Neural cell (in vitro differentiated cells): ENCODE data around the gene YWHAB.

Experiments used
- CTCF ChIP-seq: fragments of 450-650 bp; IDR thresholded peaks from 2 replicates; pipeline ENCODE4 v1.5.1; 2014; ENCODE audit warnings: antibody characterized with exemption, mild to moderate bottlenecking, moderate library complexity; ENCODE audit not compliant: poor library complexity, severe bottlenecking
- EP300 ChIP-seq: fragments of 450-650 bp; conservative IDR thresholded peaks from 2 replicates; pipeline ENCODE4 v1.6.1; 2014; ENCODE audit warnings: antibody characterized with exemption, mild to moderate bottlenecking, moderate library complexity; ENCODE audit not compliant: poor library complexity, severe bottlenecking
- EZH2 ChIP-seq: fragments of 200-600, 300-800 bp; shearing (Covaris generic), sonication (generic); IDR thresholded peaks from 2 replicates; pipeline ENCODE4 v1.6.1; 2014; ENCODE audit warnings: antibody characterized with exemption, low read length, borderline replicate concordance, mild to moderate bottlenecking; ENCODE audit not compliant: insufficient read depth, poor library complexity, severe bottlenecking
- POLR2AphosphoS5 ChIP-seq: IDR thresholded peaks from 2 replicates; pipeline ENCODE4 v1.6.1; 2012
- REST ChIP-seq: IDR thresholded peaks from 2 replicates; pipeline ENCODE4 v1.6.1; 2012; ENCODE audit warnings: borderline replicate concordance
- TAF1 ChIP-seq: IDR thresholded peaks from 2 replicates; pipeline ENCODE4 v1.6.1; 2012; ENCODE audit warnings: low read depth

GRCh38 chr20:44931911-44932310 is 46.4 kb downstream of the YWHAB start:
- TF ChIP-seq CTCF (no peak), POLR2AphosphoS5 (no peak), EZH2 (no peak), REST (no peak), EP300 (no peak), TAF1 (no peak)
